WTC11 (cell line): Measurements from ENCODE around the gene SMARCD2. TPM values are rescaled to one million over a fixed set of nuclear protein-coding genes. Genes with fewer than 3 reads are reported as not detected.
A peak's percentile ranks its signal among the peaks of the same experiment; 100 is the strongest.
"Not testable (repeated sequence)": the region's sequence is repeated elsewhere in the genome, so short reads cannot be mapped to it uniquely, and the experiment has no call there.

Experiments
- ATAC-seq: fragments of 200-7000 bp; cut with Tn5 transposase; 2 replicates; pipeline ENCODE4 v1.10.0; 2021; ENCODE audit warnings: mild to moderate bottlenecking, moderate library complexity
- CTCF ChIA-PET: fragments of 300-600 bp; sonication (Branson Sonifier 250); formaldehyde crosslinking; loops from one replicate; lab custom pipeline; 2021; ENCODE audit warnings: antibody characterized with exemption; lab: Charles Lee
- POLR2A ChIA-PET: fragments of 350-600 bp; sonication (Branson Sonifier 250); formaldehyde crosslinking; loops from one replicate; lab custom pipeline; 2021; ENCODE audit warnings: antibody characterized with exemption; lab: Charles Lee
- DNase-seq: peaks from one replicate; pipeline ENCODE4 v3.0.0; 2021; ENCODE audit warnings: low spot score
- H3K27ac Mint-ChIP-seq: 2 replicates; pipeline ENCODE4 v1.8.0; 2021; ENCODE audit warnings: mixed read lengths
- H3K27me3 Mint-ChIP-seq: 2 replicates; pipeline ENCODE4 v1.8.0; 2021; ENCODE audit warnings: low read depth, mild to moderate bottlenecking, moderate library complexity, mixed read lengths
- H3K36me3 Mint-ChIP-seq: 2 replicates; pipeline ENCODE4 v1.8.0; 2021; ENCODE audit warnings: mixed read lengths
- H3K4me1 Mint-ChIP-seq: 2 replicates; pipeline ENCODE4 v1.8.0; 2022; ENCODE audit warnings: mixed read lengths
- H3K4me3 Mint-ChIP-seq: 2 replicates; pipeline ENCODE4 v1.8.0; 2021; ENCODE audit warnings: mild to moderate bottlenecking, moderate library complexity, mixed read lengths
- H3K9me3 Mint-ChIP-seq: 2 replicates; pipeline ENCODE4 v1.8.0; 2021; ENCODE audit warnings: mixed read lengths
- ATF1 ChIP-seq: sonication (generic); formaldehyde crosslinking; IDR thresholded peaks from 2 replicates; pipeline ENCODE4 v1.8.1; 2023; ENCODE audit warnings: mild to moderate bottlenecking, moderate library complexity, missing genetic modification reagents
- ESRRA ChIP-seq: sonication (generic); formaldehyde crosslinking; IDR thresholded peaks from 2 replicates; pipeline ENCODE4 v1.8.1; 2022; ENCODE audit warnings: mild to moderate bottlenecking, missing genetic modification reagents, borderline replicate concordance
- FOXJ3 ChIP-seq: sonication (generic); formaldehyde crosslinking; IDR thresholded peaks from 2 replicates; pipeline ENCODE4 v1.9.0; 2021; ENCODE audit warnings: missing genetic modification reagents, mild to moderate bottlenecking, borderline replicate concordance
- GRHL2 ChIP-seq: fragments of 250-450 bp; sonication (Bioruptor Pico); IDR thresholded peaks from 2 replicates; pipeline ENCODE4 v1.8.0; 2022; ENCODE audit warnings: mild to moderate bottlenecking, moderate library complexity; ENCODE audit not compliant: insufficient replicate concordance, severe bottlenecking
- IRF2 ChIP-seq: sonication (generic); formaldehyde crosslinking; IDR thresholded peaks from 2 replicates; pipeline ENCODE4 v1.8.0; 2022; ENCODE audit warnings: low read depth, missing genetic modification reagents, borderline replicate concordance
- NR3C1 ChIP-seq: sonication (generic); formaldehyde crosslinking; conservative IDR thresholded peaks from 2 replicates; pipeline ENCODE4 v1.8.1; 2023; ENCODE audit warnings: low read depth, mild to moderate bottlenecking, missing genetic modification reagents
- PRRX2 ChIP-seq: fragments of 250-450 bp; sonication (Bioruptor Pico); IDR thresholded peaks from 2 replicates; pipeline ENCODE4 v1.8.0; 2021; ENCODE audit warnings: mild to moderate bottlenecking
- RORB ChIP-seq: fragments of 250-450 bp; sonication (Bioruptor Pico); IDR thresholded peaks from 2 replicates; pipeline ENCODE4 v1.9.0; 2021; ENCODE audit warnings: mild to moderate bottlenecking
- SMAD3 ChIP-seq: sonication (generic); formaldehyde crosslinking; IDR thresholded peaks from 2 replicates; pipeline ENCODE4 v1.8.0; 2022; ENCODE audit warnings: missing genetic modification reagents, mild to moderate bottlenecking, borderline replicate concordance
- TP53 ChIP-seq: sonication (generic); formaldehyde crosslinking; IDR thresholded peaks from 2 replicates; pipeline ENCODE4 v1.8.1; 2023; ENCODE audit warnings: mild to moderate bottlenecking, missing genetic modification reagents
- ZNF121 ChIP-seq: sonication (generic); formaldehyde crosslinking; IDR thresholded peaks from 2 replicates; pipeline ENCODE4 v1.8.0; 2023; ENCODE audit warnings: missing genetic modification reagents
- ZNF232 ChIP-seq: sonication (generic); formaldehyde crosslinking; IDR thresholded peaks from 2 replicates; pipeline ENCODE4 v1.8.0; 2022; ENCODE audit warnings: mild to moderate bottlenecking, missing genetic modification reagents
- ZNF416 ChIP-seq: fragments of 250-450 bp; sonication (Bioruptor Pico); IDR thresholded peaks from 2 replicates; pipeline ENCODE4 v1.9.0; 2021; ENCODE audit warnings: mild to moderate bottlenecking, inconsistent platforms
- ZNF423 ChIP-seq: fragments of 250-450 bp; sonication (Bioruptor Pico); IDR thresholded peaks from 2 replicates; pipeline ENCODE4 v2.1.2; 2022; ENCODE audit warnings: mild to moderate bottlenecking, moderate library complexity
- total RNA-seq: library from RNA; stranded (reverse); gene quantifications from 3 replicates; pipeline ENCODE4 v1.2.3, GENCODE V29; 2021
- TF ChIP-seq, protein P1 (sequence below): sonication (generic); formaldehyde crosslinking; IDR thresholded peaks from 2 replicates; pipeline ENCODE4 v1.8.0; 2022; ENCODE audit warnings: missing genetic modification reagents
- TF ChIP-seq, protein P2 (sequence below): sonication (generic); formaldehyde crosslinking; IDR thresholded peaks from 2 replicates; pipeline ENCODE4 v1.8.1; 2023; ENCODE audit warnings: mild to moderate bottlenecking, missing genetic modification reagents
- TF ChIP-seq, protein P3 (sequence below): sonication (generic); formaldehyde crosslinking; IDR thresholded peaks from 2 replicates; pipeline ENCODE4 v1.8.0; 2022; ENCODE audit warnings: mild to moderate bottlenecking, missing genetic modification reagents
- TF ChIP-seq, protein P4 (sequence below): sonication (generic); formaldehyde crosslinking; IDR thresholded peaks from 2 replicates; pipeline ENCODE4 v1.8.1; 2023; ENCODE audit warnings: mild to moderate bottlenecking, missing genetic modification reagents, moderate library complexity

The SMARCD2 gene
- total RNA-seq, 1 experiment from 2014 or later, result 106 TPM

DNA sequence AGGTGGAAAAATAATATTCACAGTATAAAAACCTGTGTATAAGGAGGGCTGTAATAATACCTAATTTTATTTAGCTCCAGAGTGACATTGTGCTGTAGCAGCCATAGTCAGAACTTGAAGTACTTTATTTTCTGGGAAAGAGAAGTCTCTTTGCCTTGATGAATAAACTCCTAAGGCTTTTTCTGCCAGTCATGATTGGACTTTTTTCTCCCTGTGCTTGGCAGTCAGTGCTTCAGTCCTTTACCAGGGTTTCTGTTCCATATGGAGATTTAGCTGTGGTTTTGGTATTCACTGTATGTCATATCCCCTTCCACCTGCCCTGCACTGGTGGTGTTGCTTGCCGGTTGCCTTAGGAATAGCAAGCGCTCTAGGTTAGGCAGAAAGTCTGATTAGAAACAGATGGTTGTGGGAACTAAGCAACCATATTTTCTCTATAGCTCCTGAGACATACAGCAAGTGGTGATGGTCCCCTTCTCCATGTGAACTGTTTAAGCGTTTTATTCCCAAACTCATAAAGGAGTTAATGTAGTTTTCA, 43.8 kb downstream of the SMARCD2 start (continued):
- TF ChIP-seq, protein P1, sequence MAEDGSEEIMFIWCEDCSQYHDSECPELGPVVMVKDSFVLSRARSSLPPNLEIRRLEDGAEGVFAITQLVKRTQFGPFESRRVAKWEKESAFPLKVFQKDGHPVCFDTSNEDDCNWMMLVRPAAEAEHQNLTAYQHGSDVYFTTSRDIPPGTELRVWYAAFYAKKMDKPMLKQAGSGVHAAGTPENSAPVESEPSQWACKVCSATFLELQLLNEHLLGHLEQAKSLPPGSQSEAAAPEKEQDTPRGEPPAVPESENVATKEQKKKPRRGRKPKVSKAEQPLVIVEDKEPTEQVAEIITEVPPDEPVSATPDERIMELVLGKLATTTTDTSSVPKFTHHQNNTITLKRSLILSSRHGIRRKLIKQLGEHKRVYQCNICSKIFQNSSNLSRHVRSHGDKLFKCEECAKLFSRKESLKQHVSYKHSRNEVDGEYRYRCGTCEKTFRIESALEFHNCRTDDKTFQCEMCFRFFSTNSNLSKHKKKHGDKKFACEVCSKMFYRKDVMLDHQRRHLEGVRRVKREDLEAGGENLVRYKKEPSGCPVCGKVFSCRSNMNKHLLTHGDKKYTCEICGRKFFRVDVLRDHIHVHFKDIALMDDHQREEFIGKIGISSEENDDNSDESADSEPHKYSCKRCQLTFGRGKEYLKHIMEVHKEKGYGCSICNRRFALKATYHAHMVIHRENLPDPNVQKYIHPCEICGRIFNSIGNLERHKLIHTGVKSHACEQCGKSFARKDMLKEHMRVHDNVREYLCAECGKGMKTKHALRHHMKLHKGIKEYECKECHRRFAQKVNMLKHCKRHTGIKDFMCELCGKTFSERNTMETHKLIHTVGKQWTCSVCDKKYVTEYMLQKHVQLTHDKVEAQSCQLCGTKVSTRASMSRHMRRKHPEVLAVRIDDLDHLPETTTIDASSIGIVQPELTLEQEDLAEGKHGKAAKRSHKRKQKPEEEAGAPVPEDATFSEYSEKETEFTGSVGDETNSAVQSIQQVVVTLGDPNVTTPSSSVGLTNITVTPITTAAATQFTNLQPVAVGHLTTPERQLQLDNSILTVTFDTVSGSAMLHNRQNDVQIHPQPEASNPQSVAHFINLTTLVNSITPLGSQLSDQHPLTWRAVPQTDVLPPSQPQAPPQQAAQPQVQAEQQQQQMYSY (CRISPR knock-in tag), result no peak
- TF ChIP-seq SMAD3 (no peak), RORB (CRISPR knock-in tag) (no peak), ZNF121 (CRISPR knock-in tag) (no peak), ZNF416 (no peak), GRHL2 (CRISPR knock-in tag) (no peak), PRRX2 (CRISPR knock-in tag) (no peak)

DNA sequence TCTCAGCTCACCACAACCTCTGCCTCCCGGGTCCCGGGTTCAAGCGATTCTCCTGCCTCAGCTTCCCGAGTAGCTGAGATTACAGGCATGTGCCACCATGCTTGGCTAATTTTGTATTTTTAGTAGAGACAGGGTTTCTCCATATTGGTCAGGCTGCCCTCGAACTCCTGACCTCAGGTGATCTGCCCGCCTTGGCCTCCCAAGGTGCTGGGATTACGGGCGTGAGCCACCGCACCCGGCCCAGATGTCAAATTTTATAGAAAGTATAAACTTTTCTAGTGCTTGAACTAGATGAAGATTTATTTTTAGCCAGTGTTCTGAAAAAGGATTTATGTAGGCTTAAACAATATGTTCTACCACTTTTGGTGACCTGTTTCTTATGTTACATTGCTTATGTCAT, 46.1 kb downstream of the SMARCD2 start:
- DNase-seq, H3K4me1 Mint-ChIP-seq, ATAC-seq, POLR2A ChIA-PET, H3K27ac Mint-ChIP-seq, H3K27me3 Mint-ChIP-seq, H3K4me3 Mint-ChIP-seq, H3K9me3 Mint-ChIP-seq, CTCF ChIA-PET: not testable (repeated sequence)
- peaks cover 73% of the 10 kb centered on the region for H3K36me3 Mint-ChIP-seq

DNA sequence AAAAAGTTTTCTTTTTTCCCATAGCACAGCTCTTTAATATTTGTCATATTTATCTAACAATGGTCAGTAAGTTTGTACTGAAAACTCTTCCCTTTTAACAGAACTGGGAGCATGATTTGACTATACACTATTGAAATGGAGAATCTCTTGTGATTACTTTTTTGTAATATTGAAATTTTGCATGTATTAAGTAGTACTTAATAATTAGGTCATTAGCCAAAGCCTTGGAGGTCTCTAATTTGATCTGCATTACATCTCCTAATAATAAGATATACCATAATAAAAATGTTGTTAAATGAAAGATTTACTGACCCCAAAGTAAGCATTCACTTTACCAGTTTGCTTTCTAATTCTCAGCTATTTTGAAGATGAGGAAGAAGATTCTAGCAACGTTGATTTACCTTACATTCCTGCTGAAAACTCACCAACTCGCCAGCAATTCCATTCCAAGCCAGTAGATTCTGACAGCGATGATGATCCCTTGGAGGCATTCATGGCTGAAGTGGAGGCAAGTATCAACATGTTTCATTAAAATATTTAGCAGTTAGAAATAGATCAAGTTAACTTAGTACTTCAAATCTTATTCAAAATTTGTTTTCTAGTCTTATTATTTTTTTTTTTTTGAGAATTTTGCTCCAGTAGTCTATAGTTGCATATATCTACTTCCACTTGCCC, 50.3 kb downstream of the SMARCD2 start:
- CTCF ChIA-PET, result no interaction called here
- no peak for TF ChIP-seq IRF2
- TF ChIP-seq, all 79 proteins: peak for 0
- H3K27ac Mint-ChIP-seq, result peak overlapping the region; percentile 38; the same call in 1 of the 2 replicates
- H3K4me3 Mint-ChIP-seq, result no peak overlapping the region
- H3K4me1 Mint-ChIP-seq, result no peaks in the 10 kb centered on the region
- H3K9me3 Mint-ChIP-seq, result no peaks in the 10 kb centered on the region
- no peak for DNase-seq
- no peaks in the 10 kb centered on the region for H3K27me3 Mint-ChIP-seq
- H3K36me3 Mint-ChIP-seq, result peaks cover 56% of the 10 kb centered on the region
- ATAC-seq, result no peak
- POLR2A ChIA-PET, result interaction anchor here (0.7 kb wide), 1 partner anchor 355 kb away, joined by 5 read pairs; no protein-coding TSS in a partner anchor

DNA sequence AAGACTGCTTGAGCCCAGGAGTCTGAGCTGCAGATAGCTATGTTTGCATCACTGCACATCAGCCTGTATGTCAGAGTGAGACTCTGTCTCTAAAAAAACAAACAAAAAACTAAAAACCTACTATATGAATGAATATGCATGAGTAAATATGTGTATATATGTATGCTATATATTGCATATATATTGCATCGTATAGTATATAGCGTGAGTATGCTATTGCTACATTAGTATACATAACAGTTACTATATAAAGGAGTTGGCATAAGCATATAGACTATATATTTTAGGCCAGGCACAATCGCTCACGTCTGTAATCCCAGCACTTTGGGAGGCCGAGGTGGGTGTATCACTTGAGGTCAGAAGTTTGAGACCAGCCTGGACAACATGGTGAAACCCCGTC, 52.4 kb downstream of the SMARCD2 start:
- Mint-ChIP-seq H3K4me1 (no peaks in the 10 kb centered on the region), H3K36me3 (peaks cover 49% of the 10 kb centered on the region)

DNA sequence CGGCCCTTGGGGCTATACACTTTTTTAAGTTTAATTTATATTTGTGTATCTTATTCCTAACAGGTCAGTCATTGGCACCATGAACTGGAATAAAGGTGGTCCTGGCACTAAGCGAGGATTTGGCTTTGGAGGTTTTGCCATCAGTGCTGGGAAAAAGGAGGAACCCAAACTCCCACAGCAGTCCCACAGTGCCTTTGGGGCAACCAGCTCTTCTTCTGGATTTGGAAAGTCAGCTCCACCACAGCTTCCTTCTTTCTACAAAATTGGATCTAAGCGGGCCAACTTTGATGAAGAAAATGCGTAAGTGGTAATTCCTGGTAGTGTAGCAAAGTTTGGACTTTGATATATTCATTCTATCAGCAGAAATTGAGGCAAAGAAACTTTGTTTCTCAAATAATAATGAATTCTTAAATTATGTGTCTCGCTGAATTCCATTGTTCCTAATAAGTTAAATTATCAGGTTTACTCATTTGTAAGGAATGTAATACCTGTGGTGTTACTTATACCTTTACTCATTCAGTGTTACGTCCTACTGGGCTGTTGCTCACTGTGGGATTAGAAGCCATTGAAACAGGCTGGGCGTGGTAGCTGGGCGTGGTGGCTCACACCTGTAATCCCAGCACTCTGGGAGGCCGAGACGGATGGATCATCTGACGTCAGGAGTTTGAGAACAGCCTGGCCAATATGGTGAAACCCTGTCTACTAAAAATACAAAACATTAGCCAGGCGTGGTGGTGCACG, 55.3 kb downstream of the SMARCD2 start:
- H3K36me3 Mint-ChIP-seq, result peaks cover 25% of the 10 kb centered on the region
- DNase-seq, result no peak
- ChIA-PET POLR2A (no interaction called here), CTCF (no interaction called here)
- H3K9me3 Mint-ChIP-seq, result no peaks in the 10 kb centered on the region
- H3K4me3 Mint-ChIP-seq, result no peak overlapping the region
- ATAC-seq, result no peak
- no peaks in the 10 kb centered on the region for H3K4me1 Mint-ChIP-seq
- H3K27me3 Mint-ChIP-seq, result no peaks in the 10 kb centered on the region
- no peak overlapping the region for H3K27ac Mint-ChIP-seq
- TF ChIP-seq ATF1 (CRISPR knock-in tag) (no peak), ZNF232 (CRISPR knock-in tag) (no peak), ESRRA (CRISPR knock-in tag) (no peak), GRHL2 (CRISPR knock-in tag) (no peak), NR3C1 (CRISPR knock-in tag) (no peak), TP53 (CRISPR knock-in tag) (no peak), ZNF423 (CRISPR knock-in tag) (no peak), FOXJ3 (no peak)
- TF ChIP-seq, protein P2, sequence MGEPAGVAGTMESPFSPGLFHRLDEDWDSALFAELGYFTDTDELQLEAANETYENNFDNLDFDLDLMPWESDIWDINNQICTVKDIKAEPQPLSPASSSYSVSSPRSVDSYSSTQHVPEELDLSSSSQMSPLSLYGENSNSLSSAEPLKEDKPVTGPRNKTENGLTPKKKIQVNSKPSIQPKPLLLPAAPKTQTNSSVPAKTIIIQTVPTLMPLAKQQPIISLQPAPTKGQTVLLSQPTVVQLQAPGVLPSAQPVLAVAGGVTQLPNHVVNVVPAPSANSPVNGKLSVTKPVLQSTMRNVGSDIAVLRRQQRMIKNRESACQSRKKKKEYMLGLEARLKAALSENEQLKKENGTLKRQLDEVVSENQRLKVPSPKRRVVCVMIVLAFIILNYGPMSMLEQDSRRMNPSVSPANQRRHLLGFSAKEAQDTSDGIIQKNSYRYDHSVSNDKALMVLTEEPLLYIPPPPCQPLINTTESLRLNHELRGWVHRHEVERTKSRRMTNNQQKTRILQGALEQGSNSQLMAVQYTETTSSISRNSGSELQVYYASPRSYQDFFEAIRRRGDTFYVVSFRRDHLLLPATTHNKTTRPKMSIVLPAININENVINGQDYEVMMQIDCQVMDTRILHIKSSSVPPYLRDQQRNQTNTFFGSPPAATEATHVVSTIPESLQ, result no peak
- TF ChIP-seq, protein P3, sequence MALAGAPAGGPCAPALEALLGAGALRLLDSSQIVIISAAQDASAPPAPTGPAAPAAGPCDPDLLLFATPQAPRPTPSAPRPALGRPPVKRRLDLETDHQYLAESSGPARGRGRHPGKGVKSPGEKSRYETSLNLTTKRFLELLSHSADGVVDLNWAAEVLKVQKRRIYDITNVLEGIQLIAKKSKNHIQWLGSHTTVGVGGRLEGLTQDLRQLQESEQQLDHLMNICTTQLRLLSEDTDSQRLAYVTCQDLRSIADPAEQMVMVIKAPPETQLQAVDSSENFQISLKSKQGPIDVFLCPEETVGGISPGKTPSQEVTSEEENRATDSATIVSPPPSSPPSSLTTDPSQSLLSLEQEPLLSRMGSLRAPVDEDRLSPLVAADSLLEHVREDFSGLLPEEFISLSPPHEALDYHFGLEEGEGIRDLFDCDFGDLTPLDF, result no peak

More for the DNA sequence above, 52.4 kb downstream of the SMARCD2 start:
- DNase-seq (no peak), ATAC-seq (no peak)
- POLR2A ChIA-PET, result no interaction called here
- CTCF ChIA-PET, result no interaction called here
- no peaks in the 10 kb centered on the region for H3K27me3 Mint-ChIP-seq
- H3K4me3 Mint-ChIP-seq, result no peak overlapping the region
- TF ChIP-seq, protein P4, sequence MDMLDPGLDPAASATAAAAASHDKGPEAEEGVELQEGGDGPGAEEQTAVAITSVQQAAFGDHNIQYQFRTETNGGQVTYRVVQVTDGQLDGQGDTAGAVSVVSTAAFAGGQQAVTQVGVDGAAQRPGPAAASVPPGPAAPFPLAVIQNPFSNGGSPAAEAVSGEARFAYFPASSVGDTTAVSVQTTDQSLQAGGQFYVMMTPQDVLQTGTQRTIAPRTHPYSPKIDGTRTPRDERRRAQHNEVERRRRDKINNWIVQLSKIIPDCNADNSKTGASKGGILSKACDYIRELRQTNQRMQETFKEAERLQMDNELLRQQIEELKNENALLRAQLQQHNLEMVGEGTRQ (CRISPR knock-in tag), result no peak
- no peaks in the 10 kb centered on the region for H3K9me3 Mint-ChIP-seq
- H3K27ac Mint-ChIP-seq, result no peak overlapping the region
